AG10803 (cell line): ENCODE measurements around the gene KATNAL1.

Source experiments
- DNase-seq: peaks from one replicate; pipeline ENCODE4 v3.0.0; 2010; ENCODE audit warnings: low read depth
- H3K4me3 ChIP-seq: 2 replicates; pipeline ENCODE4 v1.5.1; 2011; ENCODE audit warnings: mild to moderate bottlenecking, low read length, control low read depth
- CTCF ChIP-seq: conservative IDR thresholded peaks from 2 replicates; pipeline ENCODE4 v1.5.1; 2011; ENCODE audit warnings: mild to moderate bottlenecking, low read length, control low read depth, inconsistent platforms

KATNAL1 gene

DNA sequence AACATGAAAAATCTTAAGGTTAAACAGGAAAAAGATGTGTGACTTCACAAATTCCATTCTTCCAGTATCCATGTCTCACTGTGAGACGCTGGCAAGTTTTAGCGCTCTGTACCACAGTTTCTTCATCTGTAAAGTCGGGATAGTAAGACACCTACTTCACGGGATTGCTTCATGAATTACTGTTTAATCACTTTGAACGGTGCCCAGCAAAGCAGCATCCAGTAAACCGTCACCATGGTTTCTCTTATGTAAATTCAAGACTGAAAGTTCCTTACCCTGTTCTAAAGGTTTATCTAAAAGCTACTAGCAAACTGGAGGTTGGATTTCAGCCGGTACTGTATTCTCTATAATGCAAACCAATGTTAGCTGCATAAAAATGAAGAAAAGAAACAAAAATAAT is 53.5 kb downstream of the KATNAL1 start:
- no peak for TF ChIP-seq CTCF
- no peak for DNase-seq
- no peak overlapping the region for H3K4me3 ChIP-seq

DNA sequence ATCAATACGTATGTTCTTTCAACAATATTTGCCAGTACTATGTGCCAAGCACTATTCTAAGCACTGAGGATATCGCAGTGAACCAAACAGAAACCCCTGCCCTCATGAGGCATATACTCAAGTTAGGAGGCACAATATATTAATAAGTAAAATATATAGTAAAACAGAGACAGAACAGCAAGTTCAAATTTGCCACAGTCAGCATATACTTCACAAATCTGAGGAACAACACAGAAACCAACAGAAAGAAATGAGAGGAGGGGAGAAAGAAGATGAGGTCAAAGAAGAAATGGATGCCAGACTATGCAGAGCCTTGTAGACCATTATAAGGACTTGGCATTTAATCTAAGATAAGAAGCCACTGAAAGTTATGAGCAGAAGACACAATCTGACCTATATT is 59.9 kb downstream of the KATNAL1 start:
- no peak for TF ChIP-seq CTCF
- no peak for DNase-seq
- no peak overlapping the region for H3K4me3 ChIP-seq

DNA sequence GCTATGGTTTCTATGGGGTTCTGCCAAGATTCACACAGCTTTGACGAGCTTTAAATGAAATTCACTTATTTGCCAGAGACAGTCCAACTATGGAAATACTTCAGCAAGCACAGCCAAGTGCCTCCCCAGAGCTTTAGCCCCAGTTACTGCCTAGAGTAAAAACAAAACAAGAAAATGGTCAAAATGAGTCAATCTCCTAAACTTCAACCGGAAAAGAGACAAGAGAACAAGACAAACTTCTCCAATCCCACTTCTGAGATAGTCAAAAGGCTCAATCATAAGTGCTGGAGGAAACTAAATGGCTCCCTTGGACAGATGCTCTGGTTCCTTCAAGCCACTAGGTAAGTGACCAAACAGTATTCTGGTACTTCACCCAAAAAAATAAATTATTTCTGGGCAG is 65.8 kb downstream of the KATNAL1 start:
- H3K4me3 ChIP-seq, result no peak overlapping the region
- no peak for TF ChIP-seq CTCF
- no peak for DNase-seq

DNA sequence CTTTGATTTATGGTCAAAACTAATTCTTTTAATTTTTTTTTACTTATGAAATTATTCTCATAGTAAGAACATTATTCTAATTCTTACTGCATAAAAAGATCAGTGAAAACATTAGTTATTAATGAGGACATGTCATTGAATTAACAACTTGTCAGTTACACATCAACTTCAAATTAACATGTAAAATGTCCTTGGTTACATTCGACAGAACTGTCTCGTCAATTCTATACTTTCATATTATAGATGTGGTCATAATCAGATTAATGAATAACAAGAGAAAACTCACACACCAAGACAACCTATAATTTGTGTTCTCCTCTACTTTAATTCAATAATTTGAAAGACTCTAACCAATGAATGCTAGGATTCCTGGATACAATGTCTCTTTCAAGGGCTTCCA is 66.7 kb downstream of the KATNAL1 start:
- no peak for DNase-seq
- no peak for TF ChIP-seq CTCF
- H3K4me3 ChIP-seq, result no peak overlapping the region

DNA sequence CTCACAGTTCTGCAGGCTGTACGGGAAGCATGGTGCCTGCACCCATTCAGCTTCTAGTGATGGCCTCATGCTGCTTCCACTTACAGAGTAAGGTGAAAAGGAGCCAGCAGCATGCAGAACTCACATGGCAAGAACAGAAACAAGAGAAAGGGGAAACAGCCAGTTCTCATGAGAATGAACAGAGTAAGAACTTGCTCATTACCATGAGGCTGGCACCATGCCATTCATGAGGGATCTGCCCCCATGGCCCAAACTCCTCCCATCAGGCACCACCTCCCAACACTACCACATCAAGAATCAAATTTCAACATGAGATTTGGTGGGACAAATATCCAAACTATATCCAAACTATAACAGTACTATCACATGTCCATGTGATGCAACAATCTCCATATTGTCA is 72.1 kb downstream of the KATNAL1 start:
- TF ChIP-seq CTCF, result no peak
- no peak overlapping the region for H3K4me3 ChIP-seq
- no peak for DNase-seq

GRCh38 chr13:30234619-30235162 is 72.7 kb downstream of the KATNAL1 start:
- no peak overlapping the region for H3K4me3 ChIP-seq
- no peak for DNase-seq
- no peak for TF ChIP-seq CTCF

GRCh38 chr13:30224732-30225131 is 82.6 kb downstream of the KATNAL1 start:
- TF ChIP-seq CTCF, result no peak
- DNase-seq, result peak; percentile 12
- H3K4me3 ChIP-seq, result no peak overlapping the region
